Caco-2 (cell line): ENCODE measurements around the gene FER. TPM values are rescaled to one million over a fixed set of nuclear protein-coding genes. Genes with fewer than 3 reads are reported as not detected.
"Not testable (repeated sequence)": the region's sequence is repeated elsewhere in the genome, so short reads cannot be mapped to it uniquely, and the experiment has no call there.

ENCODE experiments used
- BruUV-seq: library from RNA; stranded (reverse); fragments of 400-500 nt; replicated peaks from 2 replicates; lab custom pipeline; 2021; lab: Mats Ljungman, UMichigan
- CTCF ChIA-PET: fragments of 300-600 bp; sonication (Branson Sonifier 250); formaldehyde crosslinking; loops from one replicate; lab custom pipeline; 2022; ENCODE audit warnings: antibody characterized with exemption; lab: Charles Lee
- POLR2A ChIA-PET: fragments of 300-600 bp; sonication (Branson Sonifier 250); formaldehyde crosslinking; loops from one replicate; lab custom pipeline; 2022; ENCODE audit warnings: antibody characterized with exemption; lab: Charles Lee
- DNase-seq, 2 experiments: peaks; one replicate each; pipeline versions ENCODE4 v3.0.0 to v3.0.0-alpha.2; 2020 to 2022
- H3K27me3 ChIP-seq: replicated peaks from 2 replicates; pipeline ENCODE4 v1.6.0; 2011; ENCODE audit warnings: low read length; ENCODE audit not compliant: control insufficient read depth, insufficient read depth
- H3K36me3 ChIP-seq: 2 replicates; pipeline ENCODE4 v1.5.1; 2011; ENCODE audit warnings: low read length; ENCODE audit not compliant: control insufficient read depth, insufficient read depth
- H3K4me1 ChIP-seq: fragments of 250-450 bp; sonication (Bioruptor Pico); 2 replicates; pipeline ENCODE4 v1.5.1; 2020; ENCODE audit warnings: mild to moderate bottlenecking
- H3K4me3 ChIP-seq: 2 replicates; pipeline ENCODE4 v1.5.1; 2011; ENCODE audit warnings: low read depth, mild to moderate bottlenecking, control low read depth, low read length
- H3K9me3 ChIP-seq: fragments of 250-450 bp; sonication (Bioruptor Pico); 2 replicates; pipeline ENCODE4 v1.5.1; 2020; ENCODE audit warnings: mild to moderate bottlenecking, moderate library complexity
- H3K27ac Mint-ChIP-seq: one replicate; pipeline ENCODE4 v1.8.0; 2022; ENCODE audit warnings: mixed read lengths; ENCODE audit not compliant: unreplicated experiment
- H3K27me3 Mint-ChIP-seq: one replicate; pipeline ENCODE4 v1.8.0; 2022; ENCODE audit warnings: mixed read lengths; ENCODE audit not compliant: insufficient read depth, unreplicated experiment
- H3K36me3 Mint-ChIP-seq: one replicate; pipeline ENCODE4 v1.8.0; 2022; ENCODE audit warnings: mild to moderate bottlenecking, mixed read lengths; ENCODE audit not compliant: insufficient read depth, unreplicated experiment
- H3K4me1 Mint-ChIP-seq: one replicate; pipeline ENCODE4 v1.8.0; 2022; ENCODE audit warnings: low read depth, mixed read lengths; ENCODE audit not compliant: unreplicated experiment
- H3K4me3 Mint-ChIP-seq: one replicate; pipeline ENCODE4 v1.8.0; 2022; ENCODE audit warnings: mild to moderate bottlenecking, moderate library complexity, mixed read lengths; ENCODE audit not compliant: unreplicated experiment
- H3K9me3 Mint-ChIP-seq: one replicate; pipeline ENCODE4 v1.8.0; 2022; ENCODE audit warnings: mixed read lengths; ENCODE audit not compliant: unreplicated experiment
- intact Hi-C: fragments of 100-400 bp; cut with micrococcal nuclease; formaldehyde crosslinking; loops from one replicate; pipeline ENCODE4 v1.10.0; 2022; ENCODE audit not compliant: unreplicated experiment
- total RNA-seq: library from RNA; stranded (reverse); gene quantifications from 2 replicates; pipeline ENCODE4 v1.2.3, GENCODE V29; 2022
- TF ChIP-seq, protein P1 (sequence below), 2 experiments: fragments of 200-600 bp in 1 of 2; IDR thresholded peaks; 1 replicate in 1 of 2; 2 replicates in 1 of 2; pipeline versions ENCODE4 v1.5.1 to v1.8.0; 2011 to 2022; ENCODE audit warnings: antibody characterized with exemption in 1 of 2, control low read depth in 1 of 2, inconsistent platforms in 1 of 2, low read depth in 1 of 2, low read length in 1 of 2, mild to moderate bottlenecking in 1 of 2, moderate library complexity in 1 of 2; ENCODE audit not compliant: insufficient read depth in 1 of 2, severe bottlenecking in 1 of 2, unreplicated experiment in 1 of 2

The FER gene
- total RNA-seq, 1 experiment from 2014 or later = 43.1 TPM

DNA sequence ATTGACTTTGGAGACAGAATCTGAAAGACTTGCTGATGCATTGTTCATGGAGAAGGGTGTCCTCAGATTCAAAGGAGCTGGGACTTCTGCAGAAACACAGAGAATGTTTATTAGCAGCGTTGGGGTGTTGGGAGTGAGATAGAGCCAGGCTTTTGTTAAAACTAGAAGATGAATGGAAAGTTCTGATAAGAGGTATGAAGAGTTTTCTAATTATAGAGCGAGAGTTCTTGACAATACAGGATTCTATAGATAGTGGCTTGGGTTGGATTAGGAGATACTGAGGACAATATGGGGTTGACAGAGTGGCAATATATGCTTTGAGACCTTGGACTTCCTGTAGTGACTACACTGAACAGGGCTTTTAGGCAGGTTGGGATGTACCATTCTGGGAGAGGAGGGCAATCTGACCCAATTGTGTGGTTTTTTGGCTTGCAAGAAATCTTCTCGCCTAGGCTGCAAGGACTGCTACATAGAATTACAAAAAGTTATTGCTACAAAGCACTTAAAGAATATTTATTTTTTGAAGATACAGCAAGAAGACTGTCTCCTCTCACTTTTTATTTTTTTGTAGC, 83.1 kb downstream of the FER start:
- Mint-ChIP-seq H3K4me1 (peaks cover 6% of the 10 kb centered on the region), H3K27me3 (no peaks in the 10 kb centered on the region), H3K36me3 (peaks cover 10% of the 10 kb centered on the region), H3K27ac (no peak overlapping the region), H3K4me3 (no peak overlapping the region), H3K9me3 (no peaks in the 10 kb centered on the region)
- no peak for DNase-seq
- TF ChIP-seq, protein P1, sequence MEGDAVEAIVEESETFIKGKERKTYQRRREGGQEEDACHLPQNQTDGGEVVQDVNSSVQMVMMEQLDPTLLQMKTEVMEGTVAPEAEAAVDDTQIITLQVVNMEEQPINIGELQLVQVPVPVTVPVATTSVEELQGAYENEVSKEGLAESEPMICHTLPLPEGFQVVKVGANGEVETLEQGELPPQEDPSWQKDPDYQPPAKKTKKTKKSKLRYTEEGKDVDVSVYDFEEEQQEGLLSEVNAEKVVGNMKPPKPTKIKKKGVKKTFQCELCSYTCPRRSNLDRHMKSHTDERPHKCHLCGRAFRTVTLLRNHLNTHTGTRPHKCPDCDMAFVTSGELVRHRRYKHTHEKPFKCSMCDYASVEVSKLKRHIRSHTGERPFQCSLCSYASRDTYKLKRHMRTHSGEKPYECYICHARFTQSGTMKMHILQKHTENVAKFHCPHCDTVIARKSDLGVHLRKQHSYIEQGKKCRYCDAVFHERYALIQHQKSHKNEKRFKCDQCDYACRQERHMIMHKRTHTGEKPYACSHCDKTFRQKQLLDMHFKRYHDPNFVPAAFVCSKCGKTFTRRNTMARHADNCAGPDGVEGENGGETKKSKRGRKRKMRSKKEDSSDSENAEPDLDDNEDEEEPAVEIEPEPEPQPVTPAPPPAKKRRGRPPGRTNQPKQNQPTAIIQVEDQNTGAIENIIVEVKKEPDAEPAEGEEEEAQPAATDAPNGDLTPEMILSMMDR (IDR thresholded peaks at IDR 0.05; ENCODE audit: insufficient read depth in 1 of 2, low read depth in 1 of 2, low read length in 1 of 2, severe bottlenecking in 1 of 2, unreplicated experiment in 1 of 2) = no peak
- BruUV-seq = no TSS peak
- CTCF ChIA-PET = no interaction called here
- POLR2A ChIA-PET = no interaction called here
- H3K4me1 ChIP-seq = no peaks in the 10 kb centered on the region
- no peaks in the 10 kb centered on the region for H3K27me3 ChIP-seq
- no peak overlapping the region for H3K4me3 ChIP-seq
- intact Hi-C loops = no loop called here
- no peaks in the 10 kb centered on the region for H3K9me3 ChIP-seq
- no peaks in the 10 kb centered on the region for H3K36me3 ChIP-seq

DNA sequence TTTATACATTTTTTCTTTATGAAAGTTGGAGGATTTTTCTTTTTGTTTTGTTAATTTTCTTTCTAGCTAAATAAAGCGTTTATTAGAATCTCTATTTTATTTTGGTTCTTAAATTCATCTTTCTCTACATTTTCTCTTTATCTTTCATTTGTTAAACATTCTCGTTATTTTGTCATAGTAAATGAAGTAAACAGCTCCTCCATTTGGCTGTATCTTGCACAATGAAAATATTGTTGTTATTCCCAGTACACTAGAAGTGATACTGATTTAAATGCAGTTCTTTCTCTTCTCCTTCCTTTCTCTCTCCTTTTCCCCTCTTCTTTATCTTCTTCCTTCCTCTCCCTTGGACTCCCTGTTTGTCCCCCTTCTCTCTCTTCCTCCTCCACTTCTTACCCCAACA, 88.8 kb downstream of the FER start:
- BruUV-seq = no TSS peak
- Mint-ChIP-seq H3K27me3 (no peaks in the 10 kb centered on the region), H3K27ac (no peak overlapping the region), H3K36me3 (peaks cover 19% of the 10 kb centered on the region), H3K4me3 (no peak overlapping the region), H3K9me3 (no peaks in the 10 kb centered on the region), H3K4me1 (peaks cover 1% of the 10 kb centered on the region)
- ChIA-PET CTCF (no interaction called here), POLR2A (no interaction called here)
- intact Hi-C loops = no loop called here
- TF ChIP-seq, protein P1 (IDR thresholded peaks at IDR 0.05; ENCODE audit: insufficient read depth in 1 of 2, low read depth in 1 of 2, low read length in 1 of 2, severe bottlenecking in 1 of 2, unreplicated experiment in 1 of 2) = no peak
- Histone ChIP-seq H3K4me1 (no peaks in the 10 kb centered on the region), H3K36me3 (no peaks in the 10 kb centered on the region), H3K4me3 (no peak overlapping the region), H3K27me3 (no peaks in the 10 kb centered on the region), H3K9me3 (no peaks in the 10 kb centered on the region)
- DNase-seq = no peak

DNA sequence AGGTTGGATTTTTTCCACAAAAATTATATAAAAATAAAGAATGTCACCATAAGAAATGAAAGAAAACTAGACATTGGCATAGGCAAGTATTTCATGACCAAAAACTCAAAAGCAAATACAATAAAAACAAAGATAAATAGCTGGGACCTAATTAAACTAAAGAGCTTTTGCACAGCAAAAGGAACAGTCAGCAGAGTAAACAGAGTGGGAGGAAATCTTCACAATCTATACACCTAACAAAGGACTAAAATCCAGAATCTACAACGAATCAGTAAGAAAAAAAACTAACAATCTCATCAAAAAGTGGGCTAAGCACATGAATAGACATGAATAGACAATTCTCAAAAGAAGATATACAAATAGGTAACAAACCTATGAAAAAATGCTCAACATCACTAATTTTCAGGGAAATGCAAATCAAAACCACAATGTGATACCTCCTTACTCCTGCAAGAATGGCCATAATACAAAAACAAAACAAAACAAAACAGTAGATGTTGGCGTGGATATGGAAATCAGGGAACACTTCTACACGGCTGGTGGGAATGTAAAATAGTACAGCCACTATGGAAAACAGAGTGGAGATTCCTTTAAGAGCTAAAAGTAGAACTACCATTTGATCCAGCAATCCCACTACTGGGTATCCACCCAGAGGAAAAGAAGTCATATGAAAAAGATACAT, 94.7 kb downstream of the FER start:
- peaks cover 29% of the 10 kb centered on the region for H3K36me3 Mint-ChIP-seq

DNA sequence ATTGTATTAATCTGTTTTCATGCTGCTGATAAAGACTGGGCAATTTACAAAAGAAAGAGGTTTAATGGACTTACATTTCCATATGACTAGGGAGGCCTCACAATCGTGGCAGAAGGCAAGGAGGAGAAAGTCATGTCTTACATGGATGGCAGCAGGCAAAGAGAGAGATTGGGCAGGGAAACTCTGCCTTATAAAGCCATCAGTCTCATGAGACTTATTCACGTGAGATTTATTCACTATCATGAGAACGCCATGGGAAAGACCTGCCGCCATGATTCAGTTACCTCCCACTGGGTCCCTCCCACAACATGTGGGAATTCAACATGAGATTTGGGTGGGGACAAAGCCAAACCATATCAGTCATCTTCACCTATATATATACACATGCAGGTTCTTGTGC, 103.4 kb downstream of the FER start:
- POLR2A ChIA-PET, H3K36me3 Mint-ChIP-seq, H3K4me3 Mint-ChIP-seq, H3K27me3 Mint-ChIP-seq, CTCF ChIA-PET, H3K4me1 ChIP-seq, H3K36me3 ChIP-seq, BruUV-seq, H3K4me3 ChIP-seq, H3K27ac Mint-ChIP-seq, DNase-seq, H3K4me1 Mint-ChIP-seq, H3K27me3 ChIP-seq, H3K9me3 Mint-ChIP-seq, H3K9me3 ChIP-seq: not testable (repeated sequence)
- intact Hi-C loops = loop anchor here (10.0 kb wide), 1 partner anchor 166 kb away; no protein-coding TSS in a partner anchor

More for the DNA sequence above, 94.7 kb downstream of the FER start:
- H3K9me3 Mint-ChIP-seq, BruUV-seq, H3K9me3 ChIP-seq, CTCF ChIA-PET, H3K4me1 ChIP-seq, H3K4me3 Mint-ChIP-seq, H3K4me3 ChIP-seq, H3K27me3 Mint-ChIP-seq, DNase-seq, H3K36me3 ChIP-seq, H3K27me3 ChIP-seq, POLR2A ChIA-PET, H3K27ac Mint-ChIP-seq: not testable (repeated sequence)
- peaks cover 12% of the 10 kb centered on the region for H3K4me1 Mint-ChIP-seq
- intact Hi-C loops = loop anchor here (1.0 kb wide), 1 partner anchor 30 kb away; no protein-coding TSS in a partner anchor
